Panc1 (cell line): ENCODE data around the gene SUCLG2. TPM values are rescaled to one million over a fixed set of nuclear protein-coding genes. Genes with fewer than 3 reads are reported as not detected.

ENCODE experiments used
- ATAC-seq: fragments of 200-7000 bp; cut with Tn5 transposase; 2 replicates; pipeline ENCODE4 v1.9.1; 2020; ENCODE audit warnings: mild to moderate bottlenecking, moderate library complexity
- BruUV-seq: library from RNA; stranded (reverse); fragments of 400-500 nt; replicated peaks from 2 replicates; lab custom pipeline; 2021; lab: Mats Ljungman, UMichigan
- CTCF ChIA-PET: fragments of 300-600 bp; sonication (Branson Sonifier 250); formaldehyde crosslinking; loops from one replicate; lab custom pipeline; 2022; ENCODE audit warnings: antibody characterized with exemption; lab: Charles Lee
- POLR2A ChIA-PET: fragments of 300-600 bp; sonication (Branson Sonifier 250); formaldehyde crosslinking; loops from one replicate; lab custom pipeline; 2022; ENCODE audit warnings: antibody characterized with exemption; lab: Charles Lee
- DNase-seq: peaks from one replicate; pipeline ENCODE4 v3.0.0-alpha.2; 2010; ENCODE audit warnings: low read depth, low spot score
- H3K27ac ChIP-seq: 2 replicates; pipeline ENCODE4 v1.5.1; 2011; ENCODE audit warnings: mild to moderate bottlenecking, low read length, inconsistent platforms
- H3K27me3 ChIP-seq: fragments of 200-500 bp; sonication (Bioruptor generic); 2 replicates; pipeline ENCODE4 v1.6.0; 2014; ENCODE audit warnings: low read length, inconsistent platforms; ENCODE audit not compliant: control insufficient read depth, insufficient read depth
- H3K36me3 ChIP-seq: fragments of 200-500 bp; sonication (Bioruptor generic); 2 replicates; pipeline ENCODE4 v1.5.1; 2014; ENCODE audit warnings: inconsistent platforms, mild to moderate bottlenecking, low read length, moderate library complexity; ENCODE audit not compliant: control insufficient read depth, insufficient read depth
- H3K4me1 ChIP-seq: 2 replicates; pipeline ENCODE4 v1.5.1; 2011; ENCODE audit warnings: inconsistent platforms, mild to moderate bottlenecking, low read length, moderate library complexity; ENCODE audit not compliant: control insufficient read depth, insufficient read depth
- H3K4me3 ChIP-seq, 2 experiments: 2 replicates each; pipeline ENCODE4 v1.5.1; 2011 to 2012; ENCODE audit warnings: low read depth in 2 of 2, low read length in 2 of 2, mild to moderate bottlenecking in 2 of 2, inconsistent platforms in 1 of 2, moderate library complexity in 1 of 2
- H3K9me3 ChIP-seq: fragments of 200-500 bp; sonication (Bioruptor generic); 2 replicates; pipeline ENCODE4 v1.5.1; 2014; ENCODE audit warnings: low read depth, mild to moderate bottlenecking, inconsistent platforms, low read length, moderate library complexity; ENCODE audit not compliant: control insufficient read depth, insufficient read depth
- CTCF ChIP-seq: fragments of 450-650 bp; IDR thresholded peaks from 2 replicates; pipeline ENCODE4 v1.5.1; 2017; ENCODE audit warnings: mild to moderate bottlenecking
- POLR2AphosphoS5 ChIP-seq: IDR thresholded peaks from 2 replicates; pipeline ENCODE4 v1.6.1; 2012; ENCODE audit warnings: mild to moderate bottlenecking, low read depth, low read length, moderate library complexity
- REST ChIP-seq, 2 experiments: IDR thresholded peaks; 2 replicates each; pipeline ENCODE4 v1.6.1; 2011 to 2012; ENCODE audit warnings: low read depth in 2 of 2, control low read depth in 1 of 2, low read length in 1 of 2, mild to moderate bottlenecking in 1 of 2, moderate library complexity in 1 of 2; ENCODE audit not compliant: insufficient read depth in 1 of 2
- SIN3A ChIP-seq: IDR thresholded peaks from 2 replicates; pipeline ENCODE4 v1.6.1; 2012; ENCODE audit warnings: low read depth, mild to moderate bottlenecking, low read length, moderate library complexity, borderline replicate concordance; ENCODE audit not compliant: insufficient read depth
- TCF7L2 ChIP-seq: IDR thresholded peaks from 2 replicates; pipeline ENCODE4 v1.6.1; 2011; ENCODE audit warnings: mild to moderate bottlenecking, low read depth, low read length, inconsistent platforms
- in situ Hi-C: cut with HindIII; loops from 2 replicates; pipeline ENCODE4 v1.10.0; 2016; ENCODE audit warnings: low sequenced_read_pairs, low pct_unique_long_range_greater_than_20kb
- intact Hi-C: fragments of 100-400 bp; cut with micrococcal nuclease; formaldehyde crosslinking; loops from one replicate; pipeline ENCODE4 v1.10.0; 2022; ENCODE audit not compliant: unreplicated experiment
- total RNA-seq: library from RNA; stranded (reverse); gene quantifications from one replicate; pipeline ENCODE4 v1.2.1, GENCODE V29; 2021; ENCODE audit not compliant: unreplicated experiment

Gene SUCLG2
- total RNA-seq, 1 experiment from 2014 or later, result 28.3 TPM

- H3K4me3 ChIP-seq, result no peak overlapping the region
- in situ Hi-C loops (no loop called here), intact Hi-C loops (no loop called here)
- CTCF ChIA-PET, result no interaction called here
- BruUV-seq, result no TSS peak
- no peaks in the 10 kb centered on the region for H3K27me3 ChIP-seq
- TF ChIP-seq SIN3A (no peak), POLR2AphosphoS5 (no peak), TCF7L2 (no peak), REST (IDR thresholded peaks at IDR 0.05; ENCODE audit: insufficient read depth in 1 of 2, low read depth in 2 of 2, low read length in 1 of 2) (no peak), CTCF (no peak)
- no peaks in the 10 kb centered on the region for H3K36me3 ChIP-seq
- ATAC-seq (no peak), DNase-seq (no peak)
- POLR2A ChIA-PET, result no interaction called here
- H3K27ac ChIP-seq, result no peak overlapping the region
- H3K9me3 ChIP-seq, result no peaks in the 10 kb centered on the region
- H3K4me1 ChIP-seq, result no peaks in the 10 kb centered on the region
Observed at GRCh38 chr3:67362686-67363085, 291.7 kb downstream of the SUCLG2 start.

- H3K36me3 ChIP-seq, result no peaks in the 10 kb centered on the region
- H3K4me1 ChIP-seq, result no peaks in the 10 kb centered on the region
- no TSS peak for BruUV-seq
- CTCF ChIA-PET, result no interaction called here
- in situ Hi-C loops (no loop called here), intact Hi-C loops (no loop called here)
- H3K27me3 ChIP-seq, result no peaks in the 10 kb centered on the region
- H3K27ac ChIP-seq, result no peak overlapping the region
- no peak for TF ChIP-seq SIN3A
- TF ChIP-seq TCF7L2, result no peak
- TF ChIP-seq CTCF, result no peak
- TF ChIP-seq REST (IDR thresholded peaks at IDR 0.05; ENCODE audit: insufficient read depth in 1 of 2, low read depth in 2 of 2, low read length in 1 of 2), result no peak
- no peak for TF ChIP-seq POLR2AphosphoS5
- no peak for ATAC-seq
- no peak for DNase-seq
- H3K4me3 ChIP-seq, result no peak overlapping the region
- POLR2A ChIA-PET, result no interaction called here
- no peaks in the 10 kb centered on the region for H3K9me3 ChIP-seq
Observed at GRCh38 chr3:67361770-67362169, 292.6 kb downstream of the SUCLG2 start.
